GM19351 (cell line): ENCODE data around the gene DGCR6L.

Experiments
- ATAC-seq: cut with Tn5 transposase; IDR thresholded peaks from one replicate; pipeline ENCODE4 v1.9.1; 2021; ENCODE audit warnings: mild to moderate bottlenecking, moderate library complexity; ENCODE audit not compliant: unreplicated experiment

The DGCR6L gene

DNA sequence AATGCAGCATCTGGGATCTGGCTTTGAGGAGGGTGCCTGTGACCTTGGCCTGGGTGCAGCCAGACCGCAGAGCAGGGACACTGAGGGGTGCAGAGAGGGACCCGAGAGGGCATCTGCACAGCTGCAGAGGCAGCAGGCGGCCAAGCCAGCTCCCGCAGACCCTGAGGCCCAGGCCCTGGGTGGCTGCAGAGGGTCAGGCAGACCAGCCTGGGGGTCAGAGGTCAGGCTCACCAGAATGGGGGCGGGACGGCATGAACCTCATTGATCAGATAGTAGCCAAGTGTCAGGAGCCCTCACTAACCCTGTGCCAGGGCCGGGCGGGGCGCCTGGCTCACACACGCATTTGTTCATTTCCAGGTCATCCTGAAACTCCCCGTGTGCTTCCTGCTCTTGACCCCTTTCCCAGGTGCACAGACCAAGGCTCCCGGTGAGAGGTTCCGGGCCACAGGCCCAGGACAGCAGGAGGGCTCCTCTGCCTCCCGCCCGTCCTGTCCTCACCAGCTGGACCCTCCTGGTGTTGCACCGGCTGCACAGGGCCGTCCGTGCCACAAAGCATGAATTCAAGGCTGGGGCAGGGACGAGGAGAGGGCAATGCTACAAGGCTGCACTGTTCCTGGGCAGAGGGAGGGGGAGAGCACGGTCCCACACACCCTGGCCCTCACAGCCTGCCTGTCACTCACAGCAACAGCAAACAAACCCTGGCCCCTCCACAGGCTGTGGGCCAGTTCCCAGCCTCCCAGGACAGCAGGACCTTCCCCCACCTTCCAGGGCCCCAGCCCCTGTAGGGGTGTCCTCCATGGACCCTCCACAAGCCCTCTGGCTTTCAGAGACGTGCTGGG, 55.0 kb downstream of the DGCR6L start:
- ATAC-seq, result no peak
